Subcutaneous abdominal adipose tissue (tissue), 5 donors: ENCODE data around the gene NLRC5.

Experiments
- H3K27ac ChIP-seq: one replicate; pipeline ENCODE4 v1.7.0; 2013; ENCODE audit warnings: low read depth, mild to moderate bottlenecking, inconsistent platforms, low read length, moderate library complexity
- H3K27me3 ChIP-seq, 5 donors: one replicate each; pipeline ENCODE4 v1.7.0; 2013; ENCODE audit warnings: low read length in 5 of 5, inconsistent platforms in 1 of 5; ENCODE audit not compliant: control insufficient read depth in 5 of 5, insufficient read depth in 4 of 5
- H3K36me3 ChIP-seq, 5 donors: one replicate each; pipeline ENCODE4 v1.7.0; 2013; ENCODE audit warnings: low read length in 5 of 5; ENCODE audit not compliant: control insufficient read depth in 5 of 5, insufficient read depth in 5 of 5
- H3K4me1 ChIP-seq, 5 donors: one replicate each; pipeline ENCODE4 v1.7.0; 2013; ENCODE audit warnings: low read length in 5 of 5, mild to moderate bottlenecking in 3 of 5, moderate library complexity in 1 of 5; ENCODE audit not compliant: control insufficient read depth in 5 of 5, insufficient read depth in 5 of 5
- H3K4me3 ChIP-seq, 5 donors: one replicate each; pipeline ENCODE4 v1.7.0; 2013; ENCODE audit warnings: low read length in 5 of 5, low read depth in 1 of 5
- H3K9ac ChIP-seq, 5 donors: one replicate each; pipeline ENCODE4 v1.7.0; 2013; ENCODE audit warnings: low read length in 5 of 5, mild to moderate bottlenecking in 4 of 5, moderate library complexity in 3 of 5
- H3K9me3 ChIP-seq, 5 donors: one replicate each; pipeline ENCODE4 v1.7.0; 2013; ENCODE audit warnings: low read length in 5 of 5; ENCODE audit not compliant: control insufficient read depth in 5 of 5
- donor health status: healthy.
- donor health status: healthy.
- donor health status: healthy.
- donor health status: healthy.
- donor health status: healthy.

NLRC5 gene

DNA sequence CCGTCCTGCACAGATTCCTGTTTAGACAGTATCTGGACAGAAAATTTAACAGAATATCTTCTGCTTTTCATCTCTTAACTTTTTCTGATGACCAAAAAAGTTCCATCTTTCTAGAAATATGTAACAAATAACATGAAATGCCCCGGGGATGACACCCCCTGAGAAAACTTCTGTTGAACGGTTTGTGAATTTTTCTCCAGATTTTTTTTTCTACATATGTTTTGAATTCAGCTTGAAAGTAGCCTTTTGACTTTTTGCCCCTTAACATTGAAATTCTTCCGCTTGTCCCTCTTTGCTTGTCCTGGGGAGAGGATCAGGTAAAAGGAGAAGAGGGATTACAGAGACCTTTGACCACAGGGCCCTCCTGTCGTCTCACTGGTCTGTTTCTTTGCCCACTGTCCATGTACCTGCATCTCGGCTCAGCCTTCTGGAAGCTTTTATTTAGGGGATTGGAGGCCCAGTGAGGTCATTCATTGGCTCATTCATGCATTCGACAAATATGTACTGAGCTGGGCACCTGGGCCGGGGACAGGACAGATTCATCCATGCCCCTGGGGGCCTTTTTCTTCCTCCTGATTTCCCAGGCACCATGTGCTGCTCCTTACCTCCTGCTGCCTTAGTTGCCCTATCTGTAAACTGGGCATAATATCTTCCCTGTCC is 83.4 kb downstream of the NLRC5 start:
- H3K27ac ChIP-seq: no peak overlapping the region
- no peaks in the 10 kb centered on the region for H3K27me3 ChIP-seq
- peaks cover 0 to 74% (median 34%) of the 10 kb centered on the region in 5 donors for H3K36me3 ChIP-seq
- no peaks in the 10 kb centered on the region for H3K9me3 ChIP-seq
- H3K4me1 ChIP-seq: peaks cover 0 to 10% (median 8%) of the 10 kb centered on the region in 5 donors
- no peak overlapping the region for H3K9ac ChIP-seq
- no peak overlapping the region for H3K4me3 ChIP-seq

DNA sequence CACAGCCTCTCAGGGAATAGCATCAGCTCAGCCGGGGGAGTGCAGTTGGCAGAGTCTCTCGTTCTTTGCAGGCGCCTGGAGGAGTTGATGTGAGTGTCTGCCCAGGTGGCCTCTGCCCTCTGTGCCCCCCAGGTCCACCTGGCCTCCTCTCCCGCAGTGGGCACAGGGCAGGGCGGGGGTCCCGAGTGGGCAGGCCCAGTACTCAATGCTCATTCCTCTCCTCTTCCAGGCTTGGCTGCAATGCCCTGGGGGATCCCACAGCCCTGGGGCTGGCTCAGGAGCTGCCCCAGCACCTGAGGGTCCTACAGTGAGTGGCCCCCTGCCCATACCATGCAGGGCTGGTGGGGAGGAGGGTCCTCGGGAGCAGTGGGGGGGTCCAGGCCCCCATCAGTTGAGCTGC is 88.4 kb downstream of the NLRC5 start:
- Histone ChIP-seq H3K9ac (no peak overlapping the region), H3K36me3 (peaks cover 0 to 85% (median 36%) of the 10 kb centered on the region in 5 donors), H3K27ac (no peak overlapping the region), H3K4me3 (no peak overlapping the region), H3K9me3 (no peaks in the 10 kb centered on the region), H3K4me1 (peaks cover 0 to 2% (median 0%) of the 10 kb centered on the region in 5 donors), H3K27me3 (no peaks in the 10 kb centered on the region)

GRCh38 chr16:57081744-57082143 is 92.4 kb downstream of the NLRC5 start:
- no peak overlapping the region for H3K4me3 ChIP-seq
- no peaks in the 10 kb centered on the region for H3K27me3 ChIP-seq
- H3K27ac ChIP-seq: no peak overlapping the region
- H3K9me3 ChIP-seq: no peaks in the 10 kb centered on the region
- H3K9ac ChIP-seq: no peak overlapping the region
- peaks cover 0 to 7% (median 2%) of the 10 kb centered on the region in 5 donors for H3K4me1 ChIP-seq
- peaks cover 0 to 61% (median 27%) of the 10 kb centered on the region in 5 donors for H3K36me3 ChIP-seq

DNA sequence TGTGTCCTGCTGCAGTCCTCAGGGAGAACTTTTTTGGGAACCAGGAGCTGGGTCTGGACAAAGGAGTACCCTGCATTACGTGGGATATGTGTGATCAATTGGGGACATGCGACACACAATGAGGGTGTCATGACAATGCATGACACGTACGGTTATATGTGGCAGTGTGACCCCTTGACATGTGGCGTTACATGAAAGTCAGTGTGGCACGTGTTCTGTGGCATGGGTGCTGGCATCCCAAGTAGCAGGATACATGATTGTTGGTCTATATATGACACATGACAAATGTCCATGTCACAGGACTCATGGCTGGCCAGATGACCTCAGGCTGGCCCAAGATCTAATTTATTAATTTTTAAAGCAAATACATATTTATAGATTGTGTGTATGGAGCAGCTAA is 93.3 kb downstream of the NLRC5 start:
- H3K4me3 ChIP-seq: no peak overlapping the region
- H3K9me3 ChIP-seq: no peaks in the 10 kb centered on the region
- no peaks in the 10 kb centered on the region for H3K27me3 ChIP-seq
- H3K27ac ChIP-seq: no peak overlapping the region
- H3K36me3 ChIP-seq: peaks cover 0 to 52% (median 22%) of the 10 kb centered on the region in 5 donors
- peaks cover 0 to 7% (median 2%) of the 10 kb centered on the region in 5 donors for H3K4me1 ChIP-seq
- no peak overlapping the region for H3K9ac ChIP-seq

DNA sequence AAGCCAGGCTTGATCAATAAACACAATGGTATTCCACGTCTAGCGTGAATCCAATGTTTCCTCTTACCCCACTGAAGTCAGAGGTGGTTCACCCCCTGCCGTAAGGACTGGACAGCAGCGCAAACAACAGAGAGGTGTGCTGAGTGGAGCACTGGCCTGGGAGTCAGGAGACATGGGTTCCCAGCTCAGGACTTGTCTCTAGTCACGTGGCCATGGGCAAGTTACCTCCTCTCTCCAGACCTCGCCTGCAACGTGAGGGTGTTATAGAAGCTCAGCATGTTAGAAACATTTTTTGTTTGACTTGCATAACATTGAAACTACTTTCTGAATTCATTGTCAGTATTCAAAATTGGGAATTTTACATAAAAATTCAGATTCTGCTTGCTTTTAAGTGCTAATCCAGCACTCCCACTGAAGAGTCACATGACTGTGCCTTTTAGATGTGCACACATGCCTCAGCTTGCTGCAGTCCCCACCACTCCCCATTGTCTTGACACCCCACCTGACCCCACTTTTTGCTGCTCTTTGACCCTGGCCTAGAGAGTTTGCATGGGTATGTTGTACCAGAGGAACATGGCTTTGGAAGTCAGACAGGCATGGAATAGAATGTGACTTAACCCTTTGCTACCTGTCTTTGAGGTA is 94.2 kb downstream of the NLRC5 start:
- H3K9ac ChIP-seq: no peak overlapping the region

DNA sequence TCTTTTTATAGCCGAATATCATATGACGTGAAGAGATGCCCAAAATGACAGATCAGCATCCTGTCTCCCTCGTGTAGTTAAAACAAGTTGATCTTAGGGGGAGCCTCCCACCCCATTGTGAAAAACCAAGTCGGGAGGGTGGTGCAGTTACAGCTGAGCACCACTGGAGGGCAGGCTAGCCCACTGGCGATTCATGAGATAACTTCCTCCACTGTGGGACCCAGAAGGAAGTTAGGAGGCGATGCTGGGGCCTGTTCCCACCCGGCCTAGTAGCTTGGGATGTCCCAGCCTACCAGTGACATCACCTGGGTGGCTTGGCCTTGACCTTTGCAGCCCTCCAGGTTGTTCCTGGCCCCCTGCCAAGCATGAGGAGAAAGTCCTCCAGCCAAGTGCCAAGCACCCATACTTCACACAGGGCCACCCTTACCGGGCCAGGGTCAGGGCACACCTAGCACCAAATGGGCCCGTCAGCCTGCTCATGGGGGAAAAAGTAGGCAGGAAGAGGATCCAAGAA is 95.0 kb downstream of the NLRC5 start:
- H3K36me3 ChIP-seq: peaks cover 0 to 39% (median 22%) of the 10 kb centered on the region in 5 donors
- H3K9me3 ChIP-seq: no peaks in the 10 kb centered on the region
- H3K4me3 ChIP-seq: no peak overlapping the region
- H3K9ac ChIP-seq: no peak overlapping the region
- H3K27ac ChIP-seq: no peak overlapping the region
- H3K4me1 ChIP-seq: peaks cover 0 to 7% (median 2%) of the 10 kb centered on the region in 5 donors
- H3K27me3 ChIP-seq: no peaks in the 10 kb centered on the region

More for the DNA sequence above, 94.2 kb downstream of the NLRC5 start:
- Histone ChIP-seq H3K27ac (no peak overlapping the region), H3K27me3 (no peaks in the 10 kb centered on the region), H3K4me3 (no peak overlapping the region), H3K36me3 (peaks cover 0 to 46% (median 22%) of the 10 kb centered on the region in 5 donors), H3K9me3 (no peaks in the 10 kb centered on the region), H3K4me1 (peaks cover 0 to 7% (median 2%) of the 10 kb centered on the region in 5 donors)

- Histone ChIP-seq H3K4me3 (no peak overlapping the region), H3K9ac (no peak overlapping the region), H3K9me3 (no peaks in the 10 kb centered on the region), H3K36me3 (peaks cover 0 to 32% (median 16%) of the 10 kb centered on the region in 5 donors), H3K27ac (no peak overlapping the region), H3K27me3 (no peaks in the 10 kb centered on the region), H3K4me1 (peaks cover 0 to 7% (median 2%) of the 10 kb centered on the region in 5 donors)
Observed at GRCh38 chr16:57084996-57085395, 95.6 kb downstream of the NLRC5 start.

GRCh38 chr16:57087003-57087402 is 97.6 kb downstream of the NLRC5 start:
- peaks cover 2 to 18% (median 11%) of the 10 kb centered on the region in 5 donors for H3K4me1 ChIP-seq
- H3K4me3 ChIP-seq: no peak overlapping the region
- H3K9me3 ChIP-seq: no peaks in the 10 kb centered on the region
- H3K36me3 ChIP-seq: peaks cover 0 to 16% (median 11%) of the 10 kb centered on the region in 5 donors
- no peaks in the 10 kb centered on the region for H3K27me3 ChIP-seq
- no peak overlapping the region for H3K9ac ChIP-seq
- no peak overlapping the region for H3K27ac ChIP-seq

DNA sequence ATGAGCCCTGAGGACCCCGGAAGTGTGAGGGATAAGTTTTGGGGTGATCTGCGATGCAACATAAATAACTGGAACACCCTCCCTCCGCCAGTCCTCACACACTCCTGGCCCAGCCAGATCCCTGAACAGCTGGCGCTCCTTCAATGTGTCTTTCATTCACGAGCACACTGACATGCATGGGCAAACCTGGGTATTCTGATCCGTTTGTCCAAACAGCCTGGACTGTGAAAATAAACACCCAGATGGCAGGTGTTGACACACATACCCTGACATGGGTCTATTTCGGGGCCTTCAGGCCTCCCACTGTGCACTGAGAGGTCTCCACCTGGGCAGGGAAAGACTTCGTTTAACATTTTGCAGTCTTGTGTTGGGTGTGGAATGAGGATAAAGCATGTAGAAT is 100.0 kb downstream of the NLRC5 start:
- Histone ChIP-seq H3K9me3 (no peaks in the 10 kb centered on the region), H3K4me3 (no peak overlapping the region), H3K9ac (no peak overlapping the region), H3K36me3 (no peaks in the 10 kb centered on the region), H3K27me3 (no peaks in the 10 kb centered on the region), H3K27ac (no peak overlapping the region), H3K4me1 (peaks cover 6 to 31% (median 24%) of the 10 kb centered on the region in 5 donors)
